ENCODE data around the gene BRI3.

BRI3 gene
- 14.3 to 21.9 reads per million in 2 experiments for total RNA-seq

DNA sequence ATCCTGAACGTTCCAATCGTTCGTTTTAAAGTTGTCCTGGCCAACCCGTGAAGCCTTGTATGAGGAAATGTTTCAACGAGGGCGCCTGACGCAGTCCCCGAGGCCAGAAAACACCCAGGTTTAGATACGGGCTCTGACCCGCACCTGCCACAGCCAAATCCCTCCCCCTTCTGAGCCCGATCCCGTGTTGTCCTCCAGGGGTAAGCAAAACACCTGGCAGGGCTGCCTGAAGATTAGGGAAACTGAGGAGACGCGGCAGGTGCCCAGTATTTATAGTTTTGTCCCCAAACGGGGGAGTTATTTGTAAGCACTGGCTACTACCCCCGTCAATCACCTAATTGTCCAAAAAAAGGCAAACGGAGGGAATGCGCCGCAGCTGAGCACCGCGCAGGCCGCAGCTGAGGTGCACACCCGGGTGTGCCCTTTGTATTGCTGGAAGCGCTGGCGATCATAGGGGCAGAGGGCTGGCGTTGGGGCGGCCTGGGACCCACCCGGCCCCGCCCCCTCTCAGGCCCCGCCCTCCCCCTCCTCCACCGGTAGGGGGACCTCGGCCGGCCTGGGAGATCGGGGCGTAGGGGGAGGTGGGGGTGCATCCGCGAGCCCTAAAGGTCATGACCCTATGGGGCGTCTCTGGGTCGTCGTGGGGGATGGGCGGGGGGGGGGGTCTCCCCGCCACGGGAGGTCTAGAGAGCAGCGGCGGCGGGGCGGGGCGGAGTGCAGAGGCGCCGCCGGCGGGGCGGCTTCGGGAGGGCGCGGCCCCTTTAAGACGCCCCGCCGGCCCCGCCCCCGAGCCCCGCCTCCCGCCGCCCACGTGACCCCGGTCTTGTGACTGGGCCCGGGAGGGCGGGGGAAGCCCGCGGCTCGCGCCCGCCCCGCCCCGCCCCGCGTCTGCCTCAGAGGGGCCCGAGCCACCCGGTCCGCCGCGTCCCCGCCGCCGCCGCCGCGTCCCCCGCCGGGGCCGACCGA lies at the start of gene BRI3:
Gene BRI3 (plus strand): TSS at position 896 of the 966 bp plus-strand sequence. CDS start 110 bp downstream, outside the sequence.
- DNase-seq (ENCODE audit: low read depth): peak; percentile 93

DNA sequence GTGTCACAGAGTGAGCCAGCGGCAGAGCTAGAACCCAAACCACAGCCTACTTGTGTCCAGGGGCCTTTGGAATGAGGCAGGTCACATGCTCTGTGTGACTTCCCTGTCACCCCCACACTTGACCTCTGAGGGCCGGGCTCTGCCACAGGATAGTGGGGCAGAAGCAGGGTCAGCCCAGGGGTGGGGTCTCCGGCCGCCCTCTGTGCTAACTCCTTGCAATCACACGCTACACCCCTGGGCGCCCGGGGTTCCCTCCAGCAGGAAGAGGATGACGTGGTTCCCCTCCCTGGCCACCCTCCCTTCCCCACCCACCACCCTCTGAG lies 49.3 kb upstream of the BRI3 start:
- DNase-seq (ENCODE audit: low read depth): no peak

GRCh38 chr7:98232799-98233198 lies 48.7 kb upstream of the BRI3 start:
- DNase-seq (ENCODE audit: low read depth): no peak

DNA sequence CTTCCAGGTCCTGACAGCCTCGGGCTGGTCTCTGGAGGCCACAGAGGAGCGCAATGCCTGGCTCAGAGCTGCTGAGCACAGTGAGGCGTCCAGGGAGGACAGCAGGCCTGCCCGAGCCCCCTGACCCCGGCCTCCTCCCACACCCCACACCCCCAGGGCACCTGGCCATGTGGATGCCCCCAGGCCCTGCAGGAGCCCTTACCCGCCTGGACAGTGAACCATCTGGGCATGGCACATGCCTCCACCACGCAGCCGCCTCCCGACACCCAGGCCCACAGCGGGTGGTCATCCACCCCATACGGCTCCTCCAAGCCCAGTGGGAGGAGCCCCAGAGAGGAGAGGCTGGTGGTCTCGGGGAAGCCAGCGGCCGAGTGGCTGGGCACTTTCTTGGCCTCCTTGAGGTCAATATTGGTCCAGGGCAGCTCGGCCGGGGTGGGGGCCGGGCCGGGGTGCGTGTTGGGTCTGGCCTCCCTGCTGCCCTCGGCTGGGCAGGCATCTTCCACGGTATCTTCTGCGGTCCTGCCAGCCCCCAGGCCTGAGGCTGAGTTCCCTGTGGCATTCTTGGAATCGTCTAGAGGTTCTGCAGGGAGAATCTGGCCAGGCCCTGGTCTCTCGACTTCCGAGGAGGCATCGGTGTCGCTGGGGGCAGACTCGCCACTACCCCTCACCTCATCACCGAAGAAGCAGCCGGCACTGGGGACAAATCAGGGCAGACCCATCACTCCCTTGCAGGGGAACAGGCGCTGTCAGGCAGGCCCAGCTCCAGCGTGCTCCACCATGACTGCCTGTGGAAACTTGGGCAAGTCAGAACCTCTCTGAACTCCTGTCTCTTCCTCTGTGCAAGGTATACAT lies 48.0 kb upstream of the BRI3 start:
- no peak for DNase-seq (ENCODE audit: low read depth)

DNA sequence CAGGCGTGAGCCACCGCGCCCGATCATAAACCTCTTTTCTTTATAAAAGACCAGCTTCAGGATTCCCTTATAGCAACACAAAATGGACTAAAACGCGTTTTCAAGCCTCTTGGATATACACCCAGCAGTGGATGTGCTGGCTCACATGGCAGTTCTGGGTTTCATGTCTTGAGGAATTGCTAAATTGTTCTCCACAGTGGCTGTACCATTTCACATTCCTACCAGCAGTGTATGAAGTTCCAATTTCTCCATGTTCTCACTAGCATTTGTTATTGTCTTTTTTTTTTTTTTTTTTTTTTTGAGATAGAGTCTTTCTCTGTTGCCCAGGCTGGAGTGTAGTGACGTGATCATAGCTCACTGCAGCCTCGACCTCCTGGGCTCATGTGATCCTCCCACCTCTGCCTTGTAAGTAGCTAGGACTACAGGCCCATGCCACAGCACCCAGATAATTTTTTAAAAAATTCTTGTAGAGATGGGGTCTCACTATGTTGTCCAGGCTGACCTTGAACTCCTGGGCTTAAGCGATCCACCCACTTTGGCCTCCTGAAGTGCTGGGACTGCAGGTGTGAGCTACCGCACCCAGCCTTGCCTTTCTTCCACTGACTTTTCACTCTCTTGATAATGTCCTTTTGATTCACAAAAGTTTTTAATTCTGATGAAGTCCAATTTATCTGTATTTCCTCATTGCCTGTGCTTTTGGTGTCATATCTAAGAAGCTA lies 46.9 kb upstream of the BRI3 start:
- no peak for DNase-seq (ENCODE audit: low read depth)

- DNase-seq (ENCODE audit: low read depth): no peak
Measured at GRCh38 chr7:98235901-98236300, 45.6 kb upstream of the BRI3 start.

GRCh38 chr7:98236355-98237185 lies 44.9 kb upstream of the BRI3 start:
- DNase-seq (ENCODE audit: low read depth): no peak

- no peak for DNase-seq (ENCODE audit: low read depth)
Measured at GRCh38 chr7:98238076-98238475, 43.4 kb upstream of the BRI3 start.

- DNase-seq (ENCODE audit: low read depth): no peak
Measured at GRCh38 chr7:98238976-98239375, 42.5 kb upstream of the BRI3 start.

GRCh38 chr7:98240961-98241673 lies 40.4 kb upstream of the BRI3 start:
- DNase-seq (ENCODE audit: low read depth): no peak

GRCh38 chr7:98241674-98242241 lies 39.7 kb upstream of the BRI3 start:
- no peak for DNase-seq (ENCODE audit: low read depth)

- DNase-seq (ENCODE audit: low read depth): no peak
Measured at GRCh38 chr7:98242342-98242741, 39.1 kb upstream of the BRI3 start.

DNA sequence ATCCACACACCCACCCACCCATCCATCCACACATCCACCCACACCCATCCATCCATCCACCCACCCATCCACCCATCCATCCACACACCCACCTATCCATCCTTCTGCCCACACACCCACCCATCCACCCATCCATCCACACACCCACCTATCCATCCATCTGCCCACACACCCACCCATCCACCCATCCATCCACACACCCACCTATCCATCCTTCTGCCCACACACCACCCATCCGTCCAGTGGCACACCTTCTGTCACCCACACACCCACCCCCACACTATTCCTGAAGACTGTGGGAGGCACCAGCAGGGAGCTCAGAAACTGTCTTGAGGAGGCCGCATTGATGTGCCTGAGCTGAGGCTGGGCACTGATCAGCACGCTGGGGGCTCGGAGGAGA lies 38.6 kb upstream of the BRI3 start:
- no peak for DNase-seq (ENCODE audit: low read depth)

GRCh38 chr7:98244871-98245270 lies 36.6 kb upstream of the BRI3 start:
- DNase-seq (ENCODE audit: low read depth): no peak

GRCh38 chr7:98248156-98248555 lies 33.3 kb upstream of the BRI3 start:
- no peak for DNase-seq (ENCODE audit: low read depth)

- no peak for DNase-seq (ENCODE audit: low read depth)
Measured at GRCh38 chr7:98249106-98249505, 32.4 kb upstream of the BRI3 start.

DNA sequence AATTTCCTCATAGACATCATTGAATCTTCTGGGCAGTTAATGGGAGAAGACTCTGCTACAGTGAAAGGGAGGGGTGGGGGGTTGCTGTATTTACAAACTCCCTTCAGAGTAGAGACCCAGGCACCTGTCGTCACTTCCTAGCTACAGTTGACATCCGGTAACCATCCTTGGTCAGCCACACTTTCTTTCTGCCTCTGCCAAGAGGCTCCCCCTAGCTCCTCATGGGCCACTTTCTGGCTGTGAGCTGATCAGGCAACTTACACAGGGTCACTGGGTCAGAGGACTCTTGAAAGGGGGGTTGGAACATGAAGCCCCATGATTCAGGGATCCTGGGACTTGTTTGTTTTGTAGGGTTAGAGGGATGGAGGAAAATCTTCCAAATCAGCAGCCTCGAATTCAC lies 30.7 kb upstream of the BRI3 start:
- peak; percentile 14 for DNase-seq (ENCODE audit: low read depth)

DNA sequence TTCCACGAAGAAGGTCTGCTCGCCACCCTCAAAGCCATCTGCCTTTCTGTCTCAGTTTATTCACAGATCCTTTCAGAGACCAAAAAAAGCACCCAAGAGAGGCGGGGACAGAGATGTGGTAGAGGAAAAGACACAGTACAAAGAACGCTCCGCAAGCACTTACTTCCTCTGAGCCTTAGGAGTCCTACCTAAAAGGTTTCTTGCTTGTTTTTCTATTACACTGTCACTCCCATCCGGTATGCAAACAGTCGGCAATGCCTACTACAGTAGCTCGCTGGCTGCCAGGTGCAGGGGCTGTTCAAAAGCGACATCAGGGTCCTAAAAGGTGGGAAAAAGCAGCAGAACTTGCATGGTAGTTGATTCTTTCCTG lies 30.3 kb upstream of the BRI3 start:
- DNase-seq (ENCODE audit: low read depth): peak; percentile 28

DNA sequence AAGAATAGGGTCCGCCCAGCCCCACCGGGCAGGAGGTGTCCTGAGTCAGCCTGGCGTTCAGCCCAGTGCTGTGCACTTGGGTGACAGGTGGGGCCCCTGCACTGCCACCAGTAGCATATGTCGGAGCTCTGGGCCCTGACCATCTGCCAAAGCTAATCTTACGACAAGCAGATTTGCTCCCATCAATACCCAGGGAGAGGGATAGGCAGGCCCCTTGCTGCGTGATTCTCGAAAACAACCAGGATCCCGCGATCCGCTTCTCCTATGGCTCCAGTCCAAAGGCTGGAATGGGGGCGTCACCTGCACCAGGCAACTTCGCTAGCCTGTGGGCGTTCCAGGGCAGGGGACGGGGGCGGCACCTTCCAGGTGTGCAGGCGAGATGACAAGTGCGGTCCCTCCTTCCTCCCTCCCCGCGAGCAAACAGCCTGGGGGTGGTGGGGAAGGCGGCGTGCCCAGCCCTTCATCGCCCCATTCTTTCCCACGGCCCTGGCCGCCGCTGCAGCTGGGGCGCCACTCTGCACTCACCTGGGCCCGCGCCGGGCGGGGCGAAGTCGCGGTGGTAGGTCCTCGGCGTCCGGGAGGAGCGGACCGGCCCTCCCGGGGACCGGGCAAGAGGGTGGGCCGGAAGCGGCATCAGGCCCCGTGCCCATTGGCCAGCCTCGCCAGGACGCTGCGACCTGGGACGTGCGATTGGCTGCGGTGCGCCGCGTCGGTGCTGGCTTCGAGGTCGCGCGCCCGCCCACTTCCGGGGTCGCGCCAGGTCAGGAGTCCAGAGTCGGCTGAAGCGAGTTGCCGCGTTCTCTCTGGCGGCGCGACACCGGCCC lies 29.7 kb upstream of the BRI3 start, which contains the start of gene TECPR1:
Gene TECPR1 (minus strand): TSS at position 632 of the 824 bp plus-strand sequence. CDS start 6,086 bp downstream, outside the sequence.
- peak; percentile 74 for DNase-seq (ENCODE audit: low read depth)

Data from T follicular helper cell (primary cell).